HG03520 (cell line): ENCODE data around the gene KIAA0319L.
A peak's percentile ranks its signal among the peaks of the same experiment; 100 is the strongest.

ENCODE experiments used
- ATAC-seq: cut with Tn5 transposase; IDR thresholded peaks from one replicate; pipeline ENCODE4 v1.9.1; 2021; ENCODE audit warnings: mild to moderate bottlenecking, moderate library complexity; ENCODE audit not compliant: unreplicated experiment

Gene KIAA0319L

DNA sequence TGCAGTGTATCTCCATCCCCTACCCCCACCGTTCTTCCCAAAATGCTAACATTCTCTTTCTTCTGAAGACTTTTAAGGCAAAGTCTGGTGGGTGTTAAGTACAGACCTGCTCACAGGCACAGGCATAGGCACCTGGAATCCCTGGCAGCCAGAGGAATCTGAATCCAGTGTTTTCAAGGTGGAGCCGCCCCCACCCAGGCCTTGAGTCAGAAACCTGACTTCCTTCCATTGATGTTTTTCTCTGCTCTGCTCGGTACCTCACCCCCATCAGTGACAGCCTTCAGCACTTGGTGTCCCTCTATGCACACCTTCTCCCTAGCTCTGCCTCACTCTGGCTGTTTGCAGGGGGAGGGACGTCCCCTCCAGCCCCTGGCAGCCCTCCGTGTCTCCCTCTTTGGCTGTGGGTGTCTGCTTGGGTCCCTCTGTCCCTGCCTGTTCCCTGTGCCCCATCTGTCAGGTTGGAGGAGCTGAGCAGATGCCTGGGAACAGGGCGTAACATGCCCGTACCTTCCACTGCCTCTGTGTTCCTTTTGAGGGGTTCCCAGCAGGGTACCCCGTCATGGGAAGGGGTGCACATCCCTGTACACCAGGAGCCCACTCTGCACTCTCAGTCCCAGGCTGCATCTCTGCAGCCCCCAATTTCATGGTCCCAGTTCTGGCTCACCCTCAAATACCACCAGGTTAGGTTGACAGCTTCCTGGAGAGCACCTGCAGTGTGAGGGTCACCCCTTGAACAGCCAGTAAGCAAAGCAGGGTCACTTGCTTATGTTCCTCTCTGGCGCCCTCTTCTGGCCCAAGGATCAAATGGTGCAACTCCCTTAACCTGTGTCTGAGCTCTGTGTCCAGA is 7.1 kb upstream of the KIAA0319L start:
- ATAC-seq, result no peak

DNA sequence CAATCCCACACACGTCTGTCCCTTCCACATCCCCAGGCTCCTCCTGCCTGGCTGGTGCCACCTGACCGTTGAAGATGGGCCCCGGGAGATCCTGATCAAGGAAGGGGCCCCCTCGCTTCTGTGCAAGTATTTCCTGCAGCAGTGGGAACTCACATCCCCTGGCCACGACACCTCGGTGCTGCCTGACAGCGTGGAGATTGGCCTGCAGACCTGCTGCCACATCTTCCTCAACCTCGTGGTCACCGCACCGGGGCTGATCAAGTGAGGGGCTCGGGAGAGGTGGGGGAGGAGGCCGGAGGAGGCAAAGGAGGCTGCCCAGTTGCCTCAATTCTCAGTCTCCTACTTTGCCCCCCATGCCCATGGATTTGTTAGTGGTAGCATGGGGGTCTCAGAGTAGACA is 6.0 kb upstream of the KIAA0319L start:
- ATAC-seq, result no peak

DNA sequence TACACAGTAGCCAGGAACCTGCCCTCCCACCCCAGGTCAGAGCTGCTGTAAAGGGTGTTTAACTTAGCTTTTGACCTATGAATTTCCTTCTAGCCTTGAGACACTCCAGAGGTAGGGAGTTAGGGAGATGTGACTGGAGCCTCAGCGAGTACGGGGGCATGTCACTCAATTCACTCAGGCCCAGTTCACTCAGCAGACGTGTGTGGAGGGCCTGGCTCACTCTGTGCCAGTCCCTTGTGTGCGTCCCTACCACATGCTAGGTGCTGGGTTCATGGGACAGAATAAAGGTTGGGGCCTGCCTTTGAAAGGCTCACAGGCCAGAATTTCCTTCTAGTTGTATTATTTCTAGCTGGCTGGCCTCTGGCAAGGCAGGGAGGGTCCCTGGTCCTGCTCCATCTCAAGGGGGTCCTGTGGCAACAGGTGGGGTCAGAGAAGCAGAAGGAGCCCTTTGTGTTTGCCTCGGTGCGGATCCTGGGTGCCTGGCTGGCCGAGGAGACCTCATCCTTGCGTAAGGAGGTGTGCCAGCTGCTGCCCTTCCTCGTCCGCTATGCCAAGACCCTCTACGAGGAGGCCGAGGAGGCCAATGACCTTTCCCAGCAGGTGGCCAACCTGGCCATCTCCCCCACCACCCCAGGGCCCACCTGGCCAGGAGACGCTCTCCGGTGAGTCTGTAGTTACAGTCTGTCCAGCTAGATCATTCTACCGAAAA is 4.9 kb upstream of the KIAA0319L start:
- ATAC-seq, result no peak

DNA sequence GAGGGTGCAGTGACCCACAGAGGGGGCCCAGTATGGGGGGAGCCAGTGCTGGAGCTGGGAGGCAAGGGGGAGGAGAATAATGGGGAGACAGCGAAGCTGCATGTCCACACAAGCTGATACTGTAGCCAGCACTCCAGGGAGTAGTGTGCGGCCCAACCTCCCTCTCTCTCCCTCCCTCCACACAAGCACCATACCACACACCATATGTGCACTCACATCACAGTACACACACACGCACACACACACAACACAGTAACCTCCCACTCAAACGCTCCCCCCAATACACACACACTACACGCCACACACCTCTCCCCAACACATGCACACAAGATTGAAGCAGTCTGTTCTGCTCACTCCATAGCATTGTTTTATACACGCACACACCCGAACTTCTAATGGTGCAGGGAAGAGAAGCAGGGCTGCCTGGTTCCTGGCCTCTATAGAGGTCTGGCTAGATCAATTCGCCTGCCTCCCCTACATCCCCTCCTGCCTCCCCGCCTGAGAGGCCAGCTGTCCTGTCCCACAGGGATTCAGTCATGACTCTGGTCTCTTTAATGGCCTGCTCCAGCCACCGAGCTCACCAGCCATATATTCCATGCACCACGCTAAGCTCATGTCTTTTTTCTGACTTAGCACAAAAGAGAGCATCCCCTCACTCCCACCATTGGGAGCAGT is 4.2 kb upstream of the KIAA0319L start:
- no peak for ATAC-seq

DNA sequence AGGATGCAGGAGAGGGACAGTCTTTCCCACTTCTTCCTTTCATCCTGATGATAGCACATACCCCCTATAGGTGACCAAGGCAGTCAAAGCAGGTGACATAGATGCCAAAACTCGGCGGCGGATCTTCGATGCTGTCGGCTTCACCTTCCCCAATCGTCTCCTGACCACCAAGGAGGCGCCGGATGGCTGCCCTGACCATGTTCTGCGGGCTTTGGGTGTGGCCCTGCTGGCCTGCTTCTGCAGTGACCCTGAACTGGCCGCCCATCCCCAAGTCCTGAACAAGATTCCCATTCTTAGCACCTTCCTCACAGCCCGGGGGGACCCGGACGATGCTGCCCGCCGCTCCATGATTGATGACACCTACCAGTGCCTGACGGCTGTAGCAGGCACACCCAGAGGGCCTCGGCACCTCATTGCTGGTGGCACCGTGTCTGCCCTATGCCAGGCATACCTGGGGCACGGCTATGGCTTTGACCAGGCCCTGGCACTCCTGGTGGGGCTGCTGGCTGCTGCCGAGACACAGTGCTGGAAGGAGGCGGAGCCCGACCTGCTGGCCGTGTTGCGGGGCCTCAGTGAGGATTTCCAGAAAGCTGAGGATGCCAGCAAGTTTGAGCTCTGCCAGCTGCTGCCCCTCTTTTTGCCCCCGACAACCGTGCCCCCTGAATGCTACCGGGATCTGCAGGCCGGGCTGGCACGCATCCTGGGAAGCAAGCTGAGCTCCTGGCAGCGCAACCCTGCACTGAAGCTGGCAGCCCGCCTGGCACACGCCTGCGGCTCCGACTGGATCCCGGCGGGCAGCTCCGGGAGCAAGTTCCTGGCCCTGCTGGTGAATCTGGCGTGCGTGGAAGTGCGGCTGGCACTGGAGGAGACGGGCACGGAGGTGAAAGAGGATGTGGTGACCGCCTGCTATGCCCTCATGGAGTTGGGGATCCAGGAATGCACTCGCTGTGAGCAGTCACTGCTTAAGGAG is 3.3 kb upstream of the KIAA0319L start:
- no peak for ATAC-seq

DNA sequence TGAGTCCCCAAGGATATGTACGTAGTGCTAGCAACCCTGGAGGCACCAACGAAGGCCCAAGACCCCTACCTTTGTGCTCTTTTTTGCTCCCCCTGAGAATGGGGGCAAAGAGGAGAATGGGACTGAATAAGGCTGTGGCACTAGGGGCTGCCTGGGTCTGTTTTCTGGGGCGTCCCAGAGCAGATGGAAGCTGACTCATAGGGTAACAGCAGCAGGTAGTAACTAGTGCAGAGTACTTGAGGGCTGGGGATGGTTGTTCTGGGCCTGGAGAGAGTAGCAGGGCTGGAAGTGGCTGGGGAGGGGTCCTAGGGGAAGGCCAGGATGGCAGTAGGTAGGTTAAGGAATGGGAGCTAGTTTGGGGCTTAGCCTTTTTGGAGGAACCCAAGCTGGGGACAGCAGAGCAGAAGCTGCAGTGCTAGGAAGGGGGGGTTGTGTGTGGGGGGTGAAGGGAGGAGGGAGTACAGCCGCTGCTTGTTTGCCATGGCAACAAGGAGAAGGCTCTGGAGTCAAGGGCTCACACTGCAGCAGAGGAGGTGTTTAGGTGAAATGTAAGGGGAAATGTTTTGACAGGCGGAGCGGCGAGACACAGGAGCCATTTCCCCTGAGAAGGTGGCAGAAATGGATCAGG is 2.2 kb upstream of the KIAA0319L start:
- ATAC-seq, result no peak

DNA sequence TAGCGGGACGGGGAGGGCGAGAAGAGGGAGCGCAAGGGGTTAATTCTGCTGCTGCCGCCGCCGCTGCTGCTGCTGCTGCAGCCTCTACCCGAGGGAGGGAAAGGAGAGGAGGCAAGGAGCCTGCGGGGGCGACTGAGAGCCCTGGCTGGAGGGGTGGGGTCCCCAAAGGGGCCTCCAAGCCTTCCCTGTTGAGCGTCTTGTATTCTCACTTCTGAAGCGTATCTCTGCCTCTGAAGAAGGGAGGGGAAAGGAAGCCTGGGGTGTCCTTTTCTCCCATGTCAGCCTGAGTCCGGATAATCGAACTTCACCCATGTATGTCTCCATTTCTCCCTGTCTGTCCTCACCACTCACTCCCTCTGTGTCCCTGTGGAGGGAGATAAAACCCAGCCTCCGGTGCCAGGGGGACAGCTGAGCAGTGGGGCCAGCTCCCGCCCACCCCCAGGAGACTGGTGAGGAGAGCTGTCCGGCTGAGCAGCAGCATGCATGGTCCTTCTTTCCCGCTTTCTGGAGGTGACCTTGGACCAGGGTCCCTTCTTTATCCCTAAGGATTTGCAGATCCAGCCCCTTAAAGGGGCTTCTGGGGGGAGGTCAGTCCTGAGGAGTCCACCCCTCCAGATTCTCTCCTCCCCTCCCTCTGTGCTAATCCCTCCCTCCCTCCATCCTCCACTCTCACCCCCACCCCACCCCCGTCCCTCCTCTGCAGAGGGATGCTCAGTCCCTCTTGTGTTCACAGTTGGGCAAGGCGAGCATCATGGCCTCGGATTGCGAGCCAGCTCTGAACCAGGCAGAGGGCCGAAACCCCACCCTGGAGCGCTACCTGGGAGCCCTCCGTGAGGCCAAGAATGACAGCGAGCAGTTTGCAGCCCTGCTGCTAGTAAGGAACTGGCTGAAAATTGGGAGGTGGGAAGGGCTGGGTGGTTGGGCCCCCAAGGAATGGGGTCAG is 1.4 kb upstream of the KIAA0319L start:
- no peak for ATAC-seq

DNA sequence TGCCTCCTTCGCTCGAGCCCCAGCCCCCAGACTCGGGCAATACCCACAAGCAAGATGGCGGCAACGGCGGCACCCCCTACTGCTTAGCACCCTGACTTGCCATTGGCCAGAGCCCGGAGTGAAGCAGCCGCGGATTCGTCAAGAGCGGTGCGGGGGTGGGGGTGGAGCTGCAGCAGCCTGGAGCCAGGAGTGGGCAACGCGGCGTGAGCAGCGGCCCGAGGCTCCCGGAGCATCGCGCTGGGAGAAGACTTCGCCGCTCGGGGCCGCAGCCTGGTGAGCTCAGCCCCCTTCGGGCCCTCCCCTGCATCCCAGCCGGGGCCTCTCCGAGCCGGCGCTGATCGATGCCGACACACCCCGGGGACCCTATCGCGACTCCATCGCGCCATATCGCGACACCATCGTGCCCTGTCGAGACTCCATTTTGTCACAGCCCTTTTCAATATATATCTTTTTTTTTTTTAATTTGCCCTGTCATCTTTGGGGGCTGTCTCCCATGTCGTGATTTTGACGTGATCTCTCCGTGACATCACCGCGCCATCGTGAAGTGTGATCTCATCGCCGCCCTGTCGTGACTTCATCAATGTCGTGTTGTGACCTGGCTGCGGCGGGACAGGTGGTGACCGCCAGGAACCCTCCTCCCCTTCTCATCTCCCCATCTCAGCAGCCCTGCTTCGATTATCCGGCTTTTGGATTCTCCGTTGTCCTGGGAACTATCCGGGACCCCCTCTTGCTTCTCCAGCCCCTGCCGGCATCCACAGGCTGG is 589 bp upstream of the KIAA0319L start, which contains the start of gene NCDN:
TSS of gene NCDN (plus strand) at position 189 of the 763 bp plus-strand sequence. CDS start at position 581, 392 bp downstream.
- ATAC-seq, result peak; percentile 72

DNA sequence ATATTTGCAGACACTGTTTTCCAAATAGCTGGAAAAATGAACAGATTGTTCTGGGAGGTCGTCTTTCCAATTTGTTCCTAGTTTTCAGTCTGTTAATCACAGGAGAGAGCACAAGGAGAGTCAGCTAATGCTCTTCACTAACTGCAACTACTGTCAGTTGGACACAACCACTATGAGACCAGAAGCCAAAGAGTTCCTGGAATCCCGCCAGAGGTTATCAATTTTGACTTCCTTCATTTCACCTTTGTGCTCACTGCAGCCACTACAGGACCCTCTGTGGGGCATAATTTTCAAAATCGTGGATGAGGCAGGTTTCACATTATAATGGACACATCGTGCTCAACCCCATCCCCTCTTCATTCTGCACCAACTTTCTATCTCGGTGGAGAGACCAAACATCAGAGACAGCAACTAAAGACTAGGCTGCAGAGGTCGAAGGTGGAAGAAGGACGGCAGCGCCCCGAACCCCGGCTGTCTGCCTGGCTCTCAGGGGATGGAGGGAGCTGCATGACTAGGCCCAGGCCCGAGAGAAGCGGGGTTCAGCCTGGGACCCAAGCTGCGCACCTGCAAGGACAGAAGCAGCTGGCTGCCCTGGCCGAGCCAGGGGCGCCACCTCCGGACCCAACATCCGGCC is 602 bp downstream of the KIAA0319L start:
- no peak for ATAC-seq

DNA sequence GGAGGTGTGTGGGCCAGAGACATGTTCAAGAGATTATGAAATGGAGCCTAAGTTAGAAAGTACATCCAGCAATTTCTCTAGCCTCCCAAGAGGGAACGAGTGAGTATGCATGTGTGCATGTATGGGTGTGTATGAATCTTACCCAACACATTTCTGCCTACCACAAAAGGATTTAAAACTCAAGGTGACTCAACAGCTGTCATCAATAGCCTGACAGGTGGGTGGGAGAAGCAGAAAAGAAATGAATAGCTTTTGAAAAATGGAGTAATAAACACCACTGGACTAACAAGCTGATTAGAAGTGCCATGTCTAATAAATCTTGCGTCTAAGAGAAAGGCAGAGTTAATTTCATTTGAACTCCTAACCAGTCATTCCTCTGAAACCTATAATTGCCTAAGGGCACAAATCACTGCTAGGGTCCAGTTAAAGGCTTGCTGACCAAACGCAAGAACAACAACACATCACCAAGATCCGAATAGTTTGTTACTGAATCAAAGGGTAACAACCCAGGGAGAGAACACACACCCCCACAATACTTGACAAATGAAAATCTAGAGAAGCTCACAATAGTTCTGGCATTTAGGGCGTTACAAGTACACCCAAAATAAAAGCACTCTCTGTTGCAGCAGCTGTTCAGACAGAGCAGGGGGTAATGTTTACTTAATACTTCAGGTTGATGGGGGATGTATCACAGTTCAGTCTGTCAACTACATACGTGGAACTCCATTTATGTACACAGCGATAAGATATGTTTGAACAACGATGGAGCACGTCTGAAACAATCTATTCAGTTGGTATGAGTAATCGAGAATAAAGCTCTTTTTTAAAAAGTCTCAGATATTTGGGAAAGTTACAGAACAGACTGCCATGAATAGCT is 1.4 kb downstream of the KIAA0319L start:
- ATAC-seq, result no peak

DNA sequence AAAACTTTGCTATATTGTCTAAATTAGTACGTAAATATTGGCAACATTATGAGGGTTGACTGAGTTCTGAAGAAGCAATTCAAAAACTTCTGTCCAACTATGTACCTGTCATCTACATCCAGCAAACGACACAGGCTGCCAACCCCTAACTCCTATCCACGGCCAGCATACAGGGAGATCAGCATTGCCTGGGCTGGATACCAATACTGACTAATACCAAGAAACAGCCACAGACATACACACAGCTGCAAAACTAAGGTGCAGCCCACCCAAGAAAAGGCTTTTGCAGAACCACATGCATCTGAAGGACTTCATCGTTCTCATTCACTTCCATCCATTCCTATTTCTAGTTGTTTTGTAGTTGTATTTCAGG is 2.0 kb downstream of the KIAA0319L start:
- no peak for ATAC-seq

DNA sequence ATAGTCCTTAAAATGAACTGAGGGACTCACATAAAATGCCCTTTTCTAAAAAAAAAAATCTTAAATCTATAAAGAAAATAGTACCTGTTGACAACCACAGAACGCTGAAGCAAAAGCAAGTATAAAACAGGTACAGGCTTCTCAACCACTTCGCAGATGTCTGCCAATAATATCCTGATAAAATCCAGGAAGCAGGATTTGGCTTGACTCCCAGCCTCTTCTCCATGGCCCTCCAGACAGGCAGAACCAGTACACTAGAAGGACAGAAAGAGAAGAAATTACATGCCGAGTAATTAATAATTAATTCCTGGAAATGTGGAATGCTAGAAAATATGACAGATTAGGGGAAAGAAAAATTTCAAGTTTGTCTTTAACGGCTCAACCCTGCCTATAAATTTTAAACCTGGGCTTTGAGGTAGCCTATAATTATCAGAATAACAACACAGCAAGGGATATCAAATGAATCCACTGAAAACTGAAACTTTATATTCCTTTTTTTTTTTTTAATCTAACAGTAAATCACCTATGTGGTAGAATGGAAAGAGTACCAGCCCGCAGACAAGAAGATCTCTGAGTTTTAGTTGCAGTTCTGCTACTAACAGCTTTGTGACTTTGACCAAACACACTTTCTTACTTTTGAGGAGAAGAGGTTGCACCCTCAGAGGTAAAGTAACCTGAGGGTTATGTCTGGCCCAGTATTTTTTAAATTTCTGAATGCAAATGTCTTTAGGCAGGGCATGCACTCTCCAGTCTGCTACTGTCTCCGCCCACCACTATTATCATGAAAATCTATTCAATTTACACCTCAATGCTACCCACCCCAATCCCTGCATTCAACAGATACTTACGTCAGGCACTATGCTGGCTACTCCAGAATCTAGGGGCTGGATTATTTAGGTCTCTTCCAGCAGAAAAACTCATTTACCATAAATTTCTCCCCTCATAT is 2.7 kb downstream of the KIAA0319L start:
- no peak for ATAC-seq

DNA sequence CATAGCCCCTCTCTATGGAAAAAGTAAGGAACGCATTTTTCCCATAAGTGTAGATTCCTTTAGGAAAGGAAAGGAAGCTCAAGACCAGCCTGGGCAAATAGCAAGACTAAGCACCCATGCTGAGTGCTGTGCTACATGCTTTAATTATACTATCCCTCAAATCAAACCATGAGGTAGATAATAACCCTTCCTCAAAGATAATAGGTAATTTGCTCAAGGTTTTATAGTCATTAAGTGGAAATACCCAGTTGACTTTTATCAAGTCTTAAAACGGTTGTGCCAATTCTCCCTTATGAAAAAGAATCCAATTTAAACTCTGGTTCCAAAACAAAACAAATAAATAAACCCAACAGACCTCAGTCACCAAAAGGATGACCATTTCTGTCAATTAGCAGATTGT is 3.4 kb downstream of the KIAA0319L start:
- ATAC-seq, result no peak

DNA sequence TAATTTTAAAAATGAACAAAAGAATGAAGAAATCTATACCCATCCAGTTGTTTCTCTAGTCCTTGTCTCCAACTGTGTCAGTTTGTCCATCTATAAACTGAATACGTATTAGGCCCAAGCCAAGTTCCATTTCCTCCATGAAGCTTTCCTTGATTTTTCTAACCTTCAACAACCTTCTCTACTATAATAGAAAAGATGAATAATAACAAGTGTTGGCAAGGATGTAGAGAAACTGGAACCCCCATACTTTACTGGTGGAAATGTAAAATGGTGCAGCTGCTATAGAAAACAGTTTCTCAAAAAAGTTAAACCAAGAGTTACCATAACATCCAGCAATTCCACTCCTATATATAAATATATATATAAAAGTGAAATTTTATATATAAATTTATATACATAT is 10.6 kb downstream of the KIAA0319L start:
- ATAC-seq, result no peak

DNA sequence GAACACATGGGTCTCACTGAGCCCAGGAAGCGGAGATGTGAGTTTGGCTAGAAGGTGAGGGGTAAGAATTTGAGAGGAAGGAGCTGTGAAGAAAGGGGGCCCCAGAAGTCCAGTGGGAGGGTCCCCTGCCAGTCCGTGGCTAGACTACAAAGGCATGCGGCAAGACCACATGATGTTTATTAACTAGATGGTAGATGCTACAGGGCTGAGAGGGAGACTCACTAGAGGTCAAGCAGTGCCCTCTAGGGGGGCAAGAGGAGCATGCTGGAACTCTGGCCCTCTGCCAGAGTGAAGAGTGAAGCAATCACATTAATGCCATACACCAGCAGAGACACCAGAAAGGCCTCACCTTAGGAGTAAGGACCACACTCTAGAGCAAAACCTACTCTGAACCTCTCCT is 12.2 kb downstream of the KIAA0319L start:
- no peak for ATAC-seq

DNA sequence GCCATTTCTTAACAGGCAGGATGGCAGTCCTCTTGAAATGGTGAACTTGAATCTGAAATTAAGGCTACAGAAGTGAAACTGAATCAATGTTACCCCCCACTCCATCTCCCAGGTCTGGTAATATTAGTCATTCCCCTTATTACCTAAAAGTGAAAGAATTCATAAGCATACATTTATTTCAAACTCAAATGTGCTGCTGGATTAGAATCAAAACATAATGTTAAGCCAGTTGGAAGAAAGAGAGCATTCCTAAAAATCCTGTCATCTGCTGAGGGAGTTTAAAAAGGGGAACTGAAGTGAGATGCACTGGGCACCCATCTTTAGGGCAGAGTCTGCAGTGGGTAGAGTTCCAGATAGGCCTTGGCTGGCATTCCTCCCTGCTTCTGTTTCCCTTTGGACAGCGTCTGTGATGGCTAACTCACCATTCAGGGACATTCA is 17.4 kb downstream of the KIAA0319L start:
- no peak for ATAC-seq
